NCI-H2081 (cell line): ENCODE data around the gene EML5.
"Not testable (repeated sequence)": the region's sequence is repeated elsewhere in the genome, so short reads cannot be mapped to it uniquely, and the experiment has no call there.

Experiments
- DNase-seq, 2 experiments: peaks; one replicate each; lab custom pipeline; 2025; lab: John Stamatoyannopoulos, UW

Gene EML5

GRCh38 chr14:88792473-88793258 is at the start of gene EML5:
Gene EML5, minus strand, starts transcription at chr14:88792953. Its CDS starts 450 bp downstream, at chr14:88792503.
- peak; percentile 77 to 85 for DNase-seq

- DNase-seq = no peak
Observed at GRCh38 chr14:88842414-88842813, 49.7 kb upstream of the EML5 start.

GRCh38 chr14:88841741-88842140 is 49.0 kb upstream of the EML5 start:
- no peak for DNase-seq

GRCh38 chr14:88840926-88841325 is 48.2 kb upstream of the EML5 start:
- no peak for DNase-seq

- peak in 1 of 2 experiments; percentile 30 for DNase-seq
Observed at GRCh38 chr14:88838015-88838414, 45.3 kb upstream of the EML5 start.

- DNase-seq = no peak
Observed at GRCh38 chr14:88837495-88837894, 44.7 kb upstream of the EML5 start.

GRCh38 chr14:88835661-88836060 is 42.9 kb upstream of the EML5 start:
- no peak for DNase-seq

- no peak for DNase-seq
Observed at GRCh38 chr14:88834883-88835431, 42.2 kb upstream of the EML5 start.

- no peak for DNase-seq
Observed at GRCh38 chr14:88831284-88831683, 38.5 kb upstream of the EML5 start.

GRCh38 chr14:88829685-88830302 is 37.0 kb upstream of the EML5 start:
- DNase-seq = no peak

- no peak for DNase-seq
Observed at GRCh38 chr14:88829188-88829587, 36.4 kb upstream of the EML5 start.

- DNase-seq = no peak
Observed at GRCh38 chr14:88825503-88825902, 32.8 kb upstream of the EML5 start.

GRCh38 chr14:88825078-88825458 is 32.3 kb upstream of the EML5 start:
- DNase-seq = no peak

- peak; percentile 85 to 88 for DNase-seq
Observed at GRCh38 chr14:88824314-88825077, 31.7 kb upstream of the EML5 start, which contains the start of gene TTC8. Gene TTC8, plus strand, starts transcription at chr14:88824651. Its CDS starts 57 bp downstream, at chr14:88824708.

GRCh38 chr14:88823968-88824313 is 31.2 kb upstream of the EML5 start:
- no peak for DNase-seq

GRCh38 chr14:88821888-88822287 is 29.1 kb upstream of the EML5 start:
- no peak for DNase-seq

GRCh38 chr14:88821378-88821777 is 28.6 kb upstream of the EML5 start:
- DNase-seq = no peak

GRCh38 chr14:88819674-88820073 is 26.9 kb upstream of the EML5 start:
- DNase-seq = not testable (repeated sequence)

- DNase-seq = no peak
Observed at GRCh38 chr14:88818018-88818417, 25.3 kb upstream of the EML5 start.

GRCh38 chr14:88815980-88816379 is 23.2 kb upstream of the EML5 start:
- DNase-seq = no peak

GRCh38 chr14:88808359-88808758 is 15.6 kb upstream of the EML5 start:
- no peak for DNase-seq

GRCh38 chr14:88804477-88804876 is 11.7 kb upstream of the EML5 start:
- no peak for DNase-seq

GRCh38 chr14:88804035-88804434 is 11.3 kb upstream of the EML5 start:
- no peak for DNase-seq
